OCI-LY1 (cell line): Measurements from ENCODE around the gene AJM1.
"Not testable (repeated sequence)": the region's sequence is repeated elsewhere in the genome, so short reads cannot be mapped to it uniquely, and the experiment has no call there.

Experiments used
- H2AFZ ChIP-seq: fragments of 200-600 bp; sonication (generic), shearing (Covaris generic); 2 replicates; pipeline ENCODE4 v1.6.0; 2014; ENCODE audit warnings: antibody characterized with exemption, mild to moderate bottlenecking, low read length
- H3F3A ChIP-seq: fragments of 200-600 bp; sonication (generic), shearing (Covaris generic); 2 replicates; pipeline ENCODE4 v1.6.0; 2014; ENCODE audit warnings: mild to moderate bottlenecking, antibody characterized with exemption, low read length, moderate library complexity; ENCODE audit not compliant: insufficient read depth
- H3K27ac ChIP-seq: fragments of 200-600 bp; sonication (generic); 2 replicates; pipeline ENCODE4 v1.5.1; 2014; ENCODE audit warnings: low read length, mixed run types, mild to moderate bottlenecking, low read depth; ENCODE audit not compliant: poor library complexity, severe bottlenecking
- H3K27me3 ChIP-seq: fragments of 200-600 bp; sonication (generic); 2 replicates; pipeline ENCODE4 v1.6.0; 2014; ENCODE audit warnings: antibody characterized with exemption, mild to moderate bottlenecking, low read length, moderate library complexity; ENCODE audit not compliant: insufficient read depth
- H3K36me3 ChIP-seq: fragments of 200-600 bp; sonication (generic); 2 replicates; pipeline ENCODE4 v1.6.1; 2014; ENCODE audit warnings: mild to moderate bottlenecking, antibody characterized with exemption, low read length, moderate library complexity, mixed read lengths; ENCODE audit not compliant: insufficient read depth
- H3K4me1 ChIP-seq: fragments of 200-600 bp; sonication (generic); 2 replicates; pipeline ENCODE4 v1.5.1; 2014; ENCODE audit warnings: mild to moderate bottlenecking, low read length, moderate library complexity; ENCODE audit not compliant: insufficient read depth, severe bottlenecking
- H3K4me2 ChIP-seq: fragments of 200-600 bp; sonication (generic), shearing (Covaris generic); 2 replicates; pipeline ENCODE4 v1.6.1; 2014; ENCODE audit warnings: low read length
- H3K4me3 ChIP-seq: fragments of 200-600 bp; sonication (generic); 2 replicates; pipeline ENCODE4 v1.5.1; 2014; ENCODE audit warnings: low read length, low read depth, mild to moderate bottlenecking, mixed read lengths; ENCODE audit not compliant: poor library complexity, severe bottlenecking
- H3K79me2 ChIP-seq: fragments of 200-600 bp; shearing (Covaris generic); 2 replicates; pipeline ENCODE4 v1.6.1; 2016; ENCODE audit warnings: mixed run types, low read length, mixed read lengths; ENCODE audit not compliant: insufficient read depth
- H3K9ac ChIP-seq: fragments of 200-600 bp; sonication (generic), shearing (Covaris generic); 2 replicates; pipeline ENCODE4 v1.6.1; 2014; ENCODE audit warnings: mild to moderate bottlenecking, low read length, mixed read lengths
- H3K9me2 ChIP-seq: fragments of 200-600 bp; sonication (generic), shearing (Covaris generic); 2 replicates; pipeline ENCODE4 v1.6.1; 2014; ENCODE audit warnings: low read depth, mild to moderate bottlenecking, low read length, mixed read lengths
- H3K9me3 ChIP-seq: fragments of 200-600 bp; shearing (Covaris generic); 2 replicates; pipeline ENCODE4 v1.6.1; 2014; ENCODE audit warnings: low read length, mixed read lengths
- H4K20me1 ChIP-seq: fragments of 200-600 bp; sonication (generic), shearing (Covaris generic); 2 replicates; pipeline ENCODE4 v1.6.0; 2016; ENCODE audit warnings: mild to moderate bottlenecking, low read length; ENCODE audit not compliant: insufficient read depth
- CTCF ChIP-seq: fragments of 200-600 bp; sonication (generic), shearing (Covaris generic); IDR thresholded peaks from 2 replicates; pipeline ENCODE4 v1.5.1; 2017; ENCODE audit warnings: mild to moderate bottlenecking, antibody characterized with exemption, low read length, moderate library complexity, mixed read lengths
- EZH2 ChIP-seq: fragments of 200-600 bp; sonication (generic), shearing (Covaris generic); IDR thresholded peaks from 2 replicates; pipeline ENCODE4 v1.8.0; 2017; ENCODE audit warnings: borderline replicate concordance, mixed run types, mild to moderate bottlenecking, antibody characterized with exemption, low read length, moderate library complexity, mixed read lengths

AJM1 gene

DNA sequence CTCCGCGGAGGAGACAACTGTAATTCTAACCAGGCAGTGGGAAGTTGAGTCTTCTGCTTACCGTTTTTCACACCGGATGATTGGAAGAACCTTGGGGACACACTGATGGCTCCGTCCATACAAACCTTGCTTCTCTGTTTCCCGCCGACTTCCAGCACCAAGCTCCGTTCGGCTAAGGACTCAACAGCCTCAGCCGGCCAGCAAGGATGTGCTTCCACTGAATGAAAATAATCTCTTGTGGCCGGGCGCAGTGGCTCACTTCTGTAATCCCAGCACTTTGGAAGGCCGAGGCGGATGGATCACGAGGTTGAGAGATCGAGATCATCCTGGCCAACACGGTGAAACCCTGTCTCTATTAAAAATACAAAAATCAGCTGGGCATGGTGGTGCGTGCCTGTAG lies 25.6 kb downstream of the AJM1 start:
- no peak overlapping the region for H3K27ac ChIP-seq
- peaks cover 12% of the 10 kb centered on the region for H3K9me3 ChIP-seq
- H3K9me2 ChIP-seq: no peaks in the 10 kb centered on the region
- no peaks in the 10 kb centered on the region for H3F3A ChIP-seq
- H3K4me3 ChIP-seq: no peak overlapping the region
- H3K4me1 ChIP-seq: peaks cover 15% of the 10 kb centered on the region
- no peak overlapping the region for H3K4me2 ChIP-seq
- no peaks in the 10 kb centered on the region for H3K79me2 ChIP-seq
- TF ChIP-seq CTCF (no peak), EZH2 (no peak)
- no peaks in the 10 kb centered on the region for H3K27me3 ChIP-seq
- no peak overlapping the region for H3K9ac ChIP-seq
- peaks cover 14% of the 10 kb centered on the region for H3K36me3 ChIP-seq
- H2AFZ ChIP-seq: no peak overlapping the region
- H4K20me1 ChIP-seq: no peaks in the 10 kb centered on the region

GRCh38 chr9:136868644-136869043 lies 26.4 kb downstream of the AJM1 start:
- Histone ChIP-seq H3K9me2 (no peaks in the 10 kb centered on the region), H3K27me3 (no peaks in the 10 kb centered on the region), H3K9me3 (peaks cover 12% of the 10 kb centered on the region), H3K27ac (no peak overlapping the region), H4K20me1 (no peaks in the 10 kb centered on the region), H3K9ac (no peak overlapping the region), H2AFZ (no peak overlapping the region), H3K4me3 (no peak overlapping the region), H3K4me2 (no peak overlapping the region), H3F3A (no peaks in the 10 kb centered on the region), H3K79me2 (no peaks in the 10 kb centered on the region), H3K36me3 (peaks cover 7% of the 10 kb centered on the region), H3K4me1 (peaks cover 15% of the 10 kb centered on the region)
- TF ChIP-seq CTCF: no peak

GRCh38 chr9:136869611-136870010 lies 27.3 kb downstream of the AJM1 start:
- H3K4me1 ChIP-seq: peaks cover 15% of the 10 kb centered on the region
- peaks cover 12% of the 10 kb centered on the region for H3K9me3 ChIP-seq
- H3K27ac ChIP-seq, H4K20me1 ChIP-seq, H3K79me2 ChIP-seq, H3K27me3 ChIP-seq, H3F3A ChIP-seq, H3K4me3 ChIP-seq, H3K4me2 ChIP-seq, H2AFZ ChIP-seq, H3K9me2 ChIP-seq, H3K9ac ChIP-seq, H3K36me3 ChIP-seq: not testable (repeated sequence)

DNA sequence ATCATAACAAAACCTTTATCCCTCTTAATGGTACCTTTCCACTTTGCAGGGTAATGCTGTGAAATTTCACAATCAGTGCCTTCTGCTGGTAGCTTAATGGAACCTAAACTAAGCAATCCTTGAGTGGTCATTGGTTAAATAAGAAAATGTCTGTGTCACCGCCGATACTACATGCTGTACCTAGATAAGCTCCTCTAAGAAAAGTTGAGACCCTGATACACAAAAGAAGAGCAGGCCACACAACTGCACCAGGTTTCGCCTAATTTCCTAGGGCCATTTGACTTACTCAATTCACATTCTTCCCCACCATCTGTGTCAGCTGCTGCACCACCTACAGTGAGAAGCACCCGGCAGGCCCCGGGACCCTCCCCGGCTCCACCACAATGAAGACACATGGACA lies 32.9 kb downstream of the AJM1 start:
- no peaks in the 10 kb centered on the region for H3F3A ChIP-seq
- H2AFZ ChIP-seq: no peak overlapping the region
- TF ChIP-seq EZH2 (no peak), CTCF (no peak)

More for the DNA sequence above, 32.9 kb downstream of the AJM1 start:
- Histone ChIP-seq H3K4me1 (no peaks in the 10 kb centered on the region), H3K4me2 (no peak overlapping the region), H3K79me2 (no peaks in the 10 kb centered on the region), H3K36me3 (no peaks in the 10 kb centered on the region), H3K9me2 (no peaks in the 10 kb centered on the region), H3K9ac (no peak overlapping the region), H3K27me3 (0 out of 2 replicates have a peak, but pooled peaks cover 6% of the 10 kb centered on the region), H4K20me1 (no peaks in the 10 kb centered on the region), H3K4me3 (no peak overlapping the region), H3K27ac (no peak overlapping the region), H3K9me3 (peaks cover 7% of the 10 kb centered on the region; the same call in 1 of the 2 replicates)
